Measurements from ENCODE around the gene COPA.
A peak's percentile ranks its signal among the peaks of the same experiment; 100 is the strongest.
"Not testable (repeated sequence)": the region's sequence is repeated elsewhere in the genome, so short reads cannot be mapped to it uniquely, and the experiment has no call there.

COPA gene

DNA sequence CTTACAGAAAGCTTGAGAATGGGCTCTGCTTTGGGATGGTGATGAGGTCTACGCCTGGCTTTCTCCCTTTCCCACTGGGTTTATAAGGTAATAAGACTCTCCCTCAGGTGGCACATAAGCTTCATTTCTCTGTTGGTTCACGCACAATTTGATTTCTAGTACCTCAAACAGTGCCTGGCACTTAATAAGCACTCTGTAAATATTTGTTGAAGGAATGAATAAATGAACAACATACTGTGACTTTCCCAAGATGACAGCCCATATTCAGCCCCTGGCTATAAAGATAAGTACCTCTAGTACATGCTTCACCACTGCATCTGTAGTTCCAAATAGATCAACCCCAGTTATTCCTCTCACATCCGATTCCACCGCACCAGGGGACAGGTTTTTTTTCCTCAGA lies 17.8 kb downstream of the COPA start:
- no peak for DNase-seq (ENCODE audit: low read depth in 2 of 2)

DNA sequence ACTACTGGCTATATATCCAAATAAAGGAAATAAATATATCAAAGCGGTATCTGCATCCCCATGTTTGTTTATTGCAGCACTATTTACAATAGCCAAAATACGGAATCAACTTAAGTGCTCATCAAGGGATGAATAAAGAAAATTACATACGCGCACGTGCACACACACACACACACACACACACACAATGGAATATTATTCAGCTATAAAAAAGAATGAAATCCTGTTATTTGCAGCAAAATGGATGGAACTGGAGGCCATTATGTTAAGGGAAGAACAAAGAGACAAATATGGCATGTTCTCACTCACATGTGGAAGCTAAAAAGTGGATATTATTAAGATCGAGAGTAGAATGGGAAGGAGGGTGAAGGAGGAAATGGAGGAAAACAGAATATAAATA lies 20.2 kb downstream of the COPA start:
- DNase-seq (ENCODE audit: low read depth in 2 of 2), result no peak

- no peak for DNase-seq (ENCODE audit: low read depth in 2 of 2)
Observed at GRCh38 chr1:160315359-160315758, 27.7 kb downstream of the COPA start.

DNA sequence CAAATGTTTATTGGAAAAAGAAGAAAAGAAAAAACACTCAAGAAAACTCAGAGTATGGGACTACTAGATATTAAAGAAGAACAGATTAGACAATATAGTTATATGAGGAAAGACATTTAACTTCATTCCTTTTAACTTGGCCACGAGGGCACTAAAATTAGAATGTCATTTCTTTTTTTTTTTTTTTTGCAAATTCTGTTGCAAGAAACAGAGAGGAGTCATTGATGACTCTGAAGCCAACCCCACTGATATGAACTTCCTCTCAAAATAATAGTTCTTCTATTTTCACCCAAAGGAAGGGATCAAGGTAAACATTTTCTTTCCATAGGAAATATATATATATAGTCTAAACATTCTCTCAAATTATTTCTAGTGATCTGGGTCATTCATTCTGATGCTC lies 33.5 kb downstream of the COPA start:
- DNase-seq (ENCODE audit: low read depth in 2 of 2), result no peak

DNA sequence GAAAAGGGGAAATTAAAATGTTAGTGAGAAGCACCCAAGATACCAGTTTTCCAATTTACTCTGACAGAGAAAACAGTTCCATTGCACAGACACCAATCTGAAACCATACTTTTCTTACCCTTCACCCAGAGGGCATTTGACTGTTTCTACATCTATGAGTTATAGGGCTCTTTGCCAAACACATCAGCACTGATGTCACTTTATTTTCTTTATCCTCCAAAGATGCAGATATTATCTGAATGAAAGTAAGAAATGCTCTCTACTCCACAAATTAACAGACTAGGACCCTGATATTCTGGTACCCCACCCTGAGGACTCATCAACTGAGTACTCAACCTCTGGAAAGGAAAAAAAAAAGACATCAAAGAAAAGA lies 33.9 kb downstream of the COPA start:
- no peak for DNase-seq (ENCODE audit: low read depth in 2 of 2)

- no peak for DNase-seq (ENCODE audit: low read depth in 2 of 2)
Observed at GRCh38 chr1:160308451-160309184, 34.4 kb downstream of the COPA start.

GRCh38 chr1:160307118-160307791 lies 35.8 kb downstream of the COPA start:
- DNase-seq (ENCODE audit: low read depth in 2 of 2), result no peak

- no peak for DNase-seq (ENCODE audit: low read depth in 2 of 2)
Observed at GRCh38 chr1:160300173-160300572, 42.9 kb downstream of the COPA start.

DNA sequence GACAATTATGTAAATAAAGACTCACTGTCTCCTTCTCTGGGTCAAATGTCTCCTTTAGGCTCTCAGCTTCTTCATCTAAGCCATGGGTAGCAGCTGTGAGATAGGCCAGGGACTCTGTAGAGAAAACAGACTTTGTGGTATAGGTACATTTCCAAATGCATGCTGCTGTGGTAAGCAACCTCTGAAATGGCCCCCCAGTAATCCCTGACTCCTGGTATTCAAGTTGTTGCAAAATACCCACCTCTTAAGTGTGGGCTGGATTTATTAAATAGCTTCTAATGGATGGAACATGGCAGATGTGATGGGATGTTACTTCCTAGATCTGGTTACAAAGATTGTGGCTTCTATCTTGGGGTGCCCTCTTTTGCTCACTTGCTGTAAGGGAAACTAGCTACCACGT lies 47.0 kb downstream of the COPA start:
- no peak for DNase-seq (ENCODE audit: low read depth in 2 of 2)

DNA sequence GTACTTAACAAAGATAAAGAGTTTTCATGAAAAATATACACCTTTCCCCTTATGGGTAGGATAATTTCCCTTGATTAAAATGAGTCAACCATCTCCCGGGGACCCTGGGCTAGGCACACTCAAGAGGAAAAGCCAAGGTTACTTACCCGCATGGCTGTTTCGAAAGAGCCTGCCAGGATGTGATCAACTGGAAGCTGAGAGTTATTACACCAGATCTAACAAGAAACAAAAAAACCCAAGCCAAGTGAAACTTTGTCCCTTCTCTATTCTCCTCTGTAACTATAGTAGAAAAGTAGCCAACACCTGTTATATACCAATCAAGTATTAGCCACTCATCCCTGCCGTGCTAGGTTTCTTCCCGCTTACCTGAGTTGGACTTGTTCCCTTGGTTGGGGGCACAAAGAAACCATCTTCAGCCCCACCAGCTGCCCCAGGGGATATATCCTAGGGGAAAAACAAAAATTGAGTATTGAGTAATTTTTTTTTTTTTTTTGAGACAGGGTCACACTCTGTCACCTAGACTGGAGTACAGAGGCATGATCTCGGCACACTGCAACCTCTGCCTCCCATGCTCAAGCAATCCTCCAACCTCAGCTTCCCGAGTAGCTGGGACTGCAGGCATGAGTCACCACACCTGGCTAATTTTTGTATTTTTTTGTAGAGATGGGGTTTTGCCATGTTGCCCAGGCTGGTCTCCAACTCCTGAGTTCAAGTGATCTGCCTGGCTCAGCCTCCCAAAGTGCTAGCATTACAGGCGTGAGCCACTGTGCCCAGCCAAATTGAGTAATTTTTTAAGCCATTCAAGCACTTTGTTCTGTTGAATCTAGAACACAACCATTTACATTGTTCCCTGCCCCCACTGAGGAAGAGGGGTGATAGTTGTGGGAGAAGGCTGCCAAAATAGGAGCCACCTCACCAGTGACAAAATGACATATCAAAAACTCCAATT lies 49.8 kb downstream of the COPA start:
- DNase-seq (ENCODE audit: low read depth in 2 of 2), result no peak

DNA sequence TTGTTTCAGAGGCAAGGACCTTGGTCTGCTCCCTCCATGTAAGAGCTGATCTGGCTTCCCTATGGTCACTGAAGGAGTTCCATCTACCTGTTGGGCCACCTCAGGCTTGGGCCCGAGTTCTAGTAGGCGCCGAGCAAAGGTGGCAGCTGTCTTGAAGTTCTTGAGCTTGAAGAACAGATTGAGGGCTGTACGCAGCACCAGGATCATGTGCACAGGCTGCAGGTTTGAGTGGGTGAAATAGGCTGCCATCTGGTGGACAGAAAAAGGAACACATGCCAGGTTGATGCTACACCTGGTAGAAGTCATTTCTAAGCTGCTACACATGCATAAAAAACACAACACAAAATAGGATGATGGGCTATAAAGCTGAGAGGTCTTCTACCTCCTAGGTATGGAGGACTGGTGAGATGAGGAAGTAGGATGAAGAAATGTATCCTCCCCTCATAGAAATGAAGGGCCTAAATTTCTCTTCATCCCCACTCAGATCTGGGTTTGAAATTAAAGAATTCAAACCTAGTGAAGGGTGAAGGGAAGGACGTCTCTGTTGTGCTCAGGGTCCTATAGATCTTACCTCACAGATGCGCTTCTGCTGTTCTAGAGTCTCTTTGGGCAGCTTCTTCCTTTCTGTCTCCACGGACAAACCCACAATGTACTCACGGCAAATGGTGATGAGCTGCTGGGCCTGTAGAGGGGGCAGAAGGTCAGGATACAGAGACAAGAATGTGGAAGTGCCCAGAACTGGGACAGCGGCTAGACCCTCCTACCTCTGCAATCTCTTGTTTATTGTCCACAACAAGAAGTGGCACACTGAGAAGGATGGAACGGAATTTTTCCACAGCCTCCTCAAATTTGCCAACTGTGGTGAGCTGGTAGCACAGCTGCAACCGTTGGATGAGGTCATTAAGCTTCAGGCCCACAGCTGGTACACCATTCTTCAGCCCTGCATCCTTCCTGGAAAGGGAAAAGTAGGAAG lies 51.5 kb downstream of the COPA start:
- DNase-seq (ENCODE audit: low read depth in 2 of 2), result peak; percentile 27 to 56

DNA sequence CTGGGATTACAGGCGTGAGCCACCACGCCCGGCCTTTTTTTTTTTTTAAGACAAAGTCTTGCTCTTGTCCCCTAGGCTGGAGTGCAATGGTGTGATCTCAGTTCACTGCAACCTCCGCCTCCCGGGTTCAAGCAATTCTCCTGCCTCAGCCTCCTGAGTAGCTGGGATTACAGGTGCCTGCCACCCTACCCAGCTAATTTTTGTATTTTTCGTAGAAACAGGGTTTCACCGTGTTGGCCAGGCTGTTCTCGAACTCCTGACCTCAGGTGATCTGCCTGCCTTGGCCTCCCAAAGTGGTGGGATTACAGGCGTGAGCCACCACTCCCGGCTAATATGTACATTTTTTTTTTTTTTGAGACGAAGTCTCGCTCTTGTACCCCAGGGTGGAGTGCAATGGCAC lies 55.3 kb downstream of the COPA start:
- DNase-seq (ENCODE audit: low read depth in 2 of 2), result not testable (repeated sequence)

GRCh38 chr1:160285506-160285905 lies 57.5 kb downstream of the COPA start:
- no peak for DNase-seq (ENCODE audit: low read depth in 2 of 2)

DNA sequence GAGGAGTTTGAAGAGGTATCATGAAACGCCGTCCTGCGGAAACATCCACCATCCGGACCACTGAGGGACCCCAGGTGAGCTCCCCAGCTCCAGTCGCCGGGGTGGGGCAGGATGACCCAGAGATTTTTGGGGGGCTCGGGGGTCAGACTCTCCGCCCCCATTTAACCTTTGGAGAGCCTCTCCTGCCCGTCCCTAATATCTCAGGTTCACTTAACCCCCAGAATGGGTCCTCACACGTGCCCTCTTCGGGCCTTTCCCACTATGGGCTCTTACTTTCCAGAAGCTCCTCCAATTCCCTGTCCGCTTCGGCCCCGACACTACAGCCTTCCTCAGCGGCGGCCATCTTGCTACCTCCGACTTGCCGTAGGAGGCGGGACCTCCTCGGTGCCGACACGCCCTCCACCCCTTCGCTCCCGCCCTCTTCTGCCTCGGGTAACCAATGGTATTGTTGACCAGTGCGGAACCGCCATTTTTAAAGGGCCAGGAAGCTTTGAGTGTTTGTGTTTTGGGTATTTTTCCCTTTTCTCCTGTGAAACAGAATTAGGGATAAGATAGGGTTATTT lies 58.2 kb downstream of the COPA start, which contains the start of gene PEX19:
Gene PEX19, minus strand, starts transcription at position 352 of the 563 bp plus-strand sequence. Its CDS starts 9 bp downstream, at position 343.
- peak; percentile 90 to 91 for DNase-seq (ENCODE audit: low read depth in 2 of 2)

GRCh38 chr1:160284220-160284781 lies 58.7 kb downstream of the COPA start:
- DNase-seq (ENCODE audit: low read depth in 2 of 2), result no peak

GRCh38 chr1:160282807-160283206 lies 60.2 kb downstream of the COPA start:
- DNase-seq (ENCODE audit: low read depth in 2 of 2), result no peak

DNA sequence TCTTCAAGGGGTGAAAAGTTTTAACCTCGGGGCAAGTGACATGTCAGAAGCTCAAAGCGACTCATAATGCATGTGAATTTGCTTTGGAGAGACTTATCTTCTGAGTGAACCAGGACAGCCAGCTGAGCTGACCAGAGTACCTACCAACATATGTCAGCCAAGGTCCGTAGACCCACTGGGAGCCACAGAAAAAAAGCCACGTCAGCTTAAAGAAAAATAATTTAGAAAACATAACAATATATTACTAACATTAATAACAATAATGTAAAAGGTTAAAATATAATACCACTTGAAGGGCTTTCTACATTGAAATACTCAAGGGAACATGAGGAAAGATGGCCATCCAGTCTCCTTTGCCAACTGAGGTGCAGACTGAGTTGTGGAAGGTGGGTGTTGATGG lies 65.1 kb downstream of the COPA start:
- DNase-seq (ENCODE audit: low read depth in 2 of 2), result no peak

GRCh38 chr1:160277330-160277729 lies 65.7 kb downstream of the COPA start:
- DNase-seq (ENCODE audit: low read depth in 2 of 2), result no peak

- DNase-seq (ENCODE audit: low read depth in 2 of 2), result no peak
Observed at GRCh38 chr1:160271025-160271424, 72.0 kb downstream of the COPA start.

GRCh38 chr1:160267284-160267991 lies 75.6 kb downstream of the COPA start:
- no peak for DNase-seq (ENCODE audit: low read depth in 2 of 2)

All from stimulated activated CD4-positive, alpha-beta T cell treated with anti-CD3 and anti-CD28 coated beads, Interleukin-1b, Interleukin-23, amount 100 ng/mL, for 4 hours (primary cell).